Stimulated activated naive B cell treated with anti-CD40 and anti-IgM and Interleukin-4, amounts not matched to agents 10 μg/mL and 1 μg/mL and 100 μg/mL, for 72 hours (primary cell): ENCODE results near the gene PKD1L1.
"Not testable (repeated sequence)": the region's sequence is repeated elsewhere in the genome, so short reads cannot be mapped to it uniquely, and the experiment has no call there.

Experiments used
- ATAC-seq, 2 donors: fragments of 150-1000 bp; cut with Tn5 transposase; replicated peaks; 2 replicates each; pipeline ENCODE4 v1.10.0; 2021; ENCODE audit warnings: moderate library complexity in 1 of 2
- DNase-seq: peaks from one replicate; pipeline ENCODE4 v3.0.0; 2021
- H3K27ac Mint-ChIP-seq: one replicate; pipeline ENCODE4 v1.8.0; 2022; ENCODE audit warnings: mild to moderate bottlenecking, mixed read lengths
- H3K27me3 Mint-ChIP-seq, 2 donors: one replicate each; pipeline ENCODE4 v1.8.0; 2022; ENCODE audit warnings: mixed read lengths in 2 of 2
- H3K36me3 Mint-ChIP-seq, 2 donors: one replicate each; pipeline ENCODE4 v1.8.0; 2022; ENCODE audit warnings: mixed read lengths in 2 of 2, mild to moderate bottlenecking in 1 of 2
- H3K4me1 Mint-ChIP-seq, 2 donors: one replicate each; pipeline ENCODE4 v1.8.0; 2022; ENCODE audit warnings: mixed read lengths in 2 of 2, mild to moderate bottlenecking in 1 of 2
- H3K4me3 Mint-ChIP-seq, 2 donors: one replicate each; pipeline ENCODE4 v1.8.0; 2022; ENCODE audit warnings: mild to moderate bottlenecking in 2 of 2, mixed read lengths in 2 of 2, moderate library complexity in 1 of 2
- H3K9me3 Mint-ChIP-seq, 2 donors: one replicate each; pipeline ENCODE4 v1.8.0; 2022; ENCODE audit warnings: mixed read lengths in 2 of 2, mild to moderate bottlenecking in 1 of 2

The PKD1L1 gene

GRCh38 chr7:47757921-47758411 is 190.3 kb downstream of the PKD1L1 start:
- ATAC-seq (no peak), DNase-seq (no peak)
- no peaks in the 10 kb centered on the region for H3K36me3 Mint-ChIP-seq
- H3K27me3 Mint-ChIP-seq, result peaks cover 3 to 5% of the 10 kb centered on the region in 2 donors
- no peak overlapping the region for H3K4me3 Mint-ChIP-seq
- no peak overlapping the region for H3K27ac Mint-ChIP-seq
- peaks cover 0 to 5% of the 10 kb centered on the region in 2 donors for H3K9me3 Mint-ChIP-seq
- peaks cover 12 to 15% of the 10 kb centered on the region in 2 donors for H3K4me1 Mint-ChIP-seq

- H3K4me3 Mint-ChIP-seq, result no peak overlapping the region
- no peak for ATAC-seq
- no peak for DNase-seq
- H3K9me3 Mint-ChIP-seq, result peaks cover 0 to 5% of the 10 kb centered on the region in 2 donors
- no peak overlapping the region for H3K27ac Mint-ChIP-seq
- H3K27me3 Mint-ChIP-seq, result peaks cover 3 to 5% of the 10 kb centered on the region in 2 donors
- H3K36me3 Mint-ChIP-seq, result no peaks in the 10 kb centered on the region
- H3K4me1 Mint-ChIP-seq, result peaks cover 7 to 11% of the 10 kb centered on the region in 2 donors
Measured at GRCh38 chr7:47756636-47757035, 191.6 kb downstream of the PKD1L1 start.

- no peak overlapping the region for H3K27ac Mint-ChIP-seq
- ATAC-seq, result no peak
- no peak for DNase-seq
- no peaks in the 10 kb centered on the region for H3K36me3 Mint-ChIP-seq
- H3K9me3 Mint-ChIP-seq, result peaks cover 0 to 2% of the 10 kb centered on the region in 2 donors
- no peak overlapping the region for H3K4me3 Mint-ChIP-seq
- H3K27me3 Mint-ChIP-seq, result peaks cover 3 to 5% of the 10 kb centered on the region in 2 donors
- H3K4me1 Mint-ChIP-seq, result peaks cover 11 to 15% of the 10 kb centered on the region in 2 donors
Measured at GRCh38 chr7:47755248-47755647, 193.0 kb downstream of the PKD1L1 start.

GRCh38 chr7:47751724-47752123 is 196.5 kb downstream of the PKD1L1 start:
- H3K27me3 Mint-ChIP-seq, result peaks cover 3 to 11% of the 10 kb centered on the region in 2 donors
- H3K27ac Mint-ChIP-seq, H3K9me3 Mint-ChIP-seq, H3K36me3 Mint-ChIP-seq, H3K4me3 Mint-ChIP-seq, ATAC-seq, DNase-seq, H3K4me1 Mint-ChIP-seq: not testable (repeated sequence)

- Mint-ChIP-seq H3K27ac (no peak overlapping the region), H3K9me3 (peaks cover 0 to 2% of the 10 kb centered on the region in 2 donors)
Measured at GRCh38 chr7:47751043-47751442, 197.2 kb downstream of the PKD1L1 start.

GRCh38 chr7:47748041-47748440 is 200.2 kb downstream of the PKD1L1 start:
- Mint-ChIP-seq H3K4me3 (no peak overlapping the region), H3K27me3 (peaks cover 5 to 7% of the 10 kb centered on the region in 2 donors), H3K4me1 (peaks cover 3 to 8% of the 10 kb centered on the region in 2 donors), H3K9me3 (no peaks in the 10 kb centered on the region), H3K27ac (no peak overlapping the region), H3K36me3 (no peaks in the 10 kb centered on the region)
- ATAC-seq (no peak), DNase-seq (no peak)

More at GRCh38 chr7:47751043-47751442, 197.2 kb downstream of the PKD1L1 start:
- H3K4me1 Mint-ChIP-seq, result peaks cover 2 to 8% of the 10 kb centered on the region in 2 donors
- DNase-seq (no peak), ATAC-seq (no peak)
- peaks cover 3 to 12% of the 10 kb centered on the region in 2 donors for H3K27me3 Mint-ChIP-seq
- H3K36me3 Mint-ChIP-seq, result no peaks in the 10 kb centered on the region
- H3K4me3 Mint-ChIP-seq, result no peak overlapping the region

- no peak for DNase-seq
- Mint-ChIP-seq H3K36me3 (no peaks in the 10 kb centered on the region), H3K9me3 (no peaks in the 10 kb centered on the region), H3K4me1 (peaks cover 3 to 8% of the 10 kb centered on the region in 2 donors), H3K27me3 (peaks cover 5 to 12% of the 10 kb centered on the region in 2 donors), H3K4me3 (no peak overlapping the region), H3K27ac (no peak overlapping the region)
- ATAC-seq, result no peak
Measured at GRCh38 chr7:47747160-47747559, 201.1 kb downstream of the PKD1L1 start.

- ATAC-seq (no peak), DNase-seq (no peak)
- no peak overlapping the region for H3K27ac Mint-ChIP-seq
- peaks cover 5 to 12% of the 10 kb centered on the region in 2 donors for H3K27me3 Mint-ChIP-seq
- no peak overlapping the region for H3K4me3 Mint-ChIP-seq
- no peaks in the 10 kb centered on the region for H3K9me3 Mint-ChIP-seq
- peaks cover 3 to 8% of the 10 kb centered on the region in 2 donors for H3K4me1 Mint-ChIP-seq
- H3K36me3 Mint-ChIP-seq, result no peaks in the 10 kb centered on the region
Measured at GRCh38 chr7:47746468-47746867, 201.8 kb downstream of the PKD1L1 start.

GRCh38 chr7:47744883-47745282 is 203.4 kb downstream of the PKD1L1 start:
- ATAC-seq (no peak), DNase-seq (no peak)
- H3K4me1 Mint-ChIP-seq, result peaks cover 0 to 3% of the 10 kb centered on the region in 2 donors
- peaks cover 5 to 12% of the 10 kb centered on the region in 2 donors for H3K27me3 Mint-ChIP-seq
- no peaks in the 10 kb centered on the region for H3K9me3 Mint-ChIP-seq
- no peak overlapping the region for H3K27ac Mint-ChIP-seq
- H3K36me3 Mint-ChIP-seq, result no peaks in the 10 kb centered on the region
- H3K4me3 Mint-ChIP-seq, result no peak overlapping the region

GRCh38 chr7:47743965-47744591 is 204.2 kb downstream of the PKD1L1 start:
- Mint-ChIP-seq H3K27me3 (peaks cover 5 to 12% of the 10 kb centered on the region in 2 donors), H3K4me3 (no peak overlapping the region), H3K9me3 (no peaks in the 10 kb centered on the region), H3K4me1 (peaks cover 5 to 6% of the 10 kb centered on the region in 2 donors), H3K27ac (no peak overlapping the region), H3K36me3 (no peaks in the 10 kb centered on the region)
- ATAC-seq (no peak), DNase-seq (no peak)

GRCh38 chr7:47741984-47742383 is 206.3 kb downstream of the PKD1L1 start:
- Mint-ChIP-seq H3K9me3 (no peaks in the 10 kb centered on the region), H3K27me3 (peaks cover 5 to 8% of the 10 kb centered on the region in 2 donors), H3K4me1 (peaks cover 18 to 20% of the 10 kb centered on the region in 2 donors), H3K36me3 (no peaks in the 10 kb centered on the region), H3K27ac (peak overlapping the region; percentile 47), H3K4me3 (no peak overlapping the region)
- no peak for ATAC-seq
- DNase-seq, result no peak

GRCh38 chr7:47739891-47740290 is 208.4 kb downstream of the PKD1L1 start:
- H3K4me3 Mint-ChIP-seq, result no peak overlapping the region
- H3K9me3 Mint-ChIP-seq, result no peaks in the 10 kb centered on the region
- no peaks in the 10 kb centered on the region for H3K36me3 Mint-ChIP-seq
- ATAC-seq (no peak), DNase-seq (no peak)
- no peak overlapping the region for H3K27ac Mint-ChIP-seq
- H3K27me3 Mint-ChIP-seq, result peaks cover 9 to 21% of the 10 kb centered on the region in 2 donors
- peaks cover 21 to 25% of the 10 kb centered on the region in 2 donors for H3K4me1 Mint-ChIP-seq

GRCh38 chr7:47739301-47739875 is 208.9 kb downstream of the PKD1L1 start:
- Mint-ChIP-seq H3K36me3 (no peaks in the 10 kb centered on the region), H3K27me3 (peaks cover 9 to 26% of the 10 kb centered on the region in 2 donors), H3K4me3 (no peak overlapping the region), H3K27ac (no peak overlapping the region), H3K9me3 (no peaks in the 10 kb centered on the region), H3K4me1 (peaks cover 21 to 25% of the 10 kb centered on the region in 2 donors)
- ATAC-seq, result no peak
- no peak for DNase-seq

GRCh38 chr7:47738563-47739166 is 209.6 kb downstream of the PKD1L1 start:
- ATAC-seq, result peak; percentile 97 to 100
- peaks cover 18 to 25% of the 10 kb centered on the region in 2 donors for H3K4me1 Mint-ChIP-seq
- H3K27me3 Mint-ChIP-seq, result peaks cover 4 to 29% of the 10 kb centered on the region in 2 donors
- DNase-seq, result no peak
- peak overlapping the region in 1 of 2 donors; percentile 16 for H3K4me3 Mint-ChIP-seq
- H3K36me3 Mint-ChIP-seq, result no peaks in the 10 kb centered on the region
- H3K27ac Mint-ChIP-seq, result peak overlapping the region; percentile 60
- no peaks in the 10 kb centered on the region for H3K9me3 Mint-ChIP-seq
